HG03342 (cell line): ENCODE results near the gene TEX50.
"Not testable (repeated sequence)": the region's sequence is repeated elsewhere in the genome, so short reads cannot be mapped to it uniquely, and the experiment has no call there.

ENCODE experiments used
- ATAC-seq: cut with Tn5 transposase; IDR thresholded peaks from one replicate; pipeline ENCODE4 v1.9.1; 2021; ENCODE audit warnings: mild to moderate bottlenecking, moderate library complexity; ENCODE audit not compliant: unreplicated experiment

The TEX50 gene

GRCh38 chr1:173661763-173662162, 26.6 kb downstream of the TEX50 start:
- no peak for ATAC-seq

GRCh38 chr1:173663159-173663558, 28.0 kb downstream of the TEX50 start:
- ATAC-seq, result no peak

- no peak for ATAC-seq
Measured at GRCh38 chr1:173666646-173667045, 31.5 kb downstream of the TEX50 start.

GRCh38 chr1:173669491-173669941, 34.4 kb downstream of the TEX50 start, which contains the start of gene ANKRD45:
Gene ANKRD45 (minus strand): TSS chr1:173669851. CDS start chr1:173659418, 10,433 bp downstream.
- no peak for ATAC-seq

GRCh38 chr1:173674496-173674895, 39.4 kb downstream of the TEX50 start:
- ATAC-seq, result not testable (repeated sequence)

GRCh38 chr1:173680152-173680551, 45.0 kb downstream of the TEX50 start:
- not testable (repeated sequence) for ATAC-seq

- ATAC-seq, result no peak
Measured at GRCh38 chr1:173682184-173682583, 47.0 kb downstream of the TEX50 start.

GRCh38 chr1:173683838-173684237, 48.7 kb downstream of the TEX50 start:
- ATAC-seq, result not testable (repeated sequence)

- ATAC-seq, result not testable (repeated sequence)
Measured at GRCh38 chr1:173685121-173685520, 50.0 kb downstream of the TEX50 start.
